Measurements from ENCODE around the gene VWF.

DNA sequence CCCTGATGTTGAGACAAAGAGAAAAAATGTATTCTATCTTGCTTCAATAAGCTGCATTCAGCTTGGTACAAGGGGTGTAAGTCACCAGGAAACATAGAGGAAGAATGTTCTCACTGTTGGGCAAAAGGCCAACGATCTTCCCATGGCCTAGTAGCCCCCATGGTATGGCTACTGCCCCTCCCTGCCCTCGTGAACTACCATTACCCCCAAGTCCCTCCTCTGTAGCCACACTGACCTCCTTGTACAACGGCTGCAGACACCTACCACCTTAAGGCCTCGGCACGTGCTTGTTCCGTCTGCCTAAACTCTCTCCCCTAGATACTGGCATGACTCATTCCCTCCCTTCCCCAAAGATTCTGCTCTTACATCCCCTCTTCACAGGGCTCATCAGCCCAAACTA is 97.5 kb downstream of the VWF start:
- TF ChIP-seq, protein P1, sequence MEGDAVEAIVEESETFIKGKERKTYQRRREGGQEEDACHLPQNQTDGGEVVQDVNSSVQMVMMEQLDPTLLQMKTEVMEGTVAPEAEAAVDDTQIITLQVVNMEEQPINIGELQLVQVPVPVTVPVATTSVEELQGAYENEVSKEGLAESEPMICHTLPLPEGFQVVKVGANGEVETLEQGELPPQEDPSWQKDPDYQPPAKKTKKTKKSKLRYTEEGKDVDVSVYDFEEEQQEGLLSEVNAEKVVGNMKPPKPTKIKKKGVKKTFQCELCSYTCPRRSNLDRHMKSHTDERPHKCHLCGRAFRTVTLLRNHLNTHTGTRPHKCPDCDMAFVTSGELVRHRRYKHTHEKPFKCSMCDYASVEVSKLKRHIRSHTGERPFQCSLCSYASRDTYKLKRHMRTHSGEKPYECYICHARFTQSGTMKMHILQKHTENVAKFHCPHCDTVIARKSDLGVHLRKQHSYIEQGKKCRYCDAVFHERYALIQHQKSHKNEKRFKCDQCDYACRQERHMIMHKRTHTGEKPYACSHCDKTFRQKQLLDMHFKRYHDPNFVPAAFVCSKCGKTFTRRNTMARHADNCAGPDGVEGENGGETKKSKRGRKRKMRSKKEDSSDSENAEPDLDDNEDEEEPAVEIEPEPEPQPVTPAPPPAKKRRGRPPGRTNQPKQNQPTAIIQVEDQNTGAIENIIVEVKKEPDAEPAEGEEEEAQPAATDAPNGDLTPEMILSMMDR (optimal IDR thresholded peaks at IDR 0.05 in 1 of 3, IDR thresholded peaks at IDR 0.05 in 1 of 3, conservative IDR thresholded peaks at IDR 0.05 in 1 of 3; ENCODE audit: extremely low read depth in 1 of 3, insufficient read depth in 2 of 3, low read length in 3 of 3) = no peak
- no peak for TF ChIP-seq EZH2 (IDR thresholded peaks at IDR 0.05; ENCODE audit: low read length)
